IMR-90 (cell line): Measurements from ENCODE around the gene CNTN5. TPM values are rescaled to one million over a fixed set of nuclear protein-coding genes. Genes with fewer than 3 reads are reported as not detected.

Experiments
- ATAC-seq: fragments of 200-7000 bp; cut with Tn5 transposase; 2 replicates; pipeline ENCODE4 v1.9.1; 2020; ENCODE audit warnings: low read depth, mild to moderate bottlenecking, moderate library complexity
- BruUV-seq: library from RNA; stranded (reverse); fragments of 400-500 nt; replicated peaks from 2 replicates; lab custom pipeline; 2021; lab: Mats Ljungman, UMichigan
- CTCF ChIA-PET: fragments of 300-600 bp; formaldehyde crosslinking; extraction: SDS; loops from one replicate; lab custom pipeline; 2021; ENCODE audit warnings: antibody characterized with exemption; lab: Yijun Ruan, JAX
- POLR2A ChIA-PET: fragments of 300-600 bp; sonication (Branson Sonifier 250); formaldehyde crosslinking; loops from one replicate; lab custom pipeline; 2022; ENCODE audit warnings: antibody characterized with exemption; ENCODE audit not compliant: unreplicated experiment; lab: Charles Lee
- DNase-seq: peaks from one replicate; pipeline ENCODE4 v3.0.0; 2013
- H2AFZ ChIP-seq: replicated peaks from 2 replicates; pipeline ENCODE3; 2013; ENCODE audit warnings: low read length, mild to moderate bottlenecking; ENCODE audit not compliant: poor library complexity
- H2AK5ac ChIP-seq: 2 replicates; pipeline ENCODE4 v1.6.1; 2013; ENCODE audit warnings: low read depth, low read length, inconsistent platforms
- H2AK9ac ChIP-seq: replicated peaks from 2 replicates; pipeline ENCODE3; 2013; ENCODE audit warnings: mild to moderate bottlenecking, low read depth, low read length, moderate library complexity; ENCODE audit not compliant: poor library complexity
- H2BK120ac ChIP-seq: 2 replicates; pipeline ENCODE4 v1.6.1; 2013; ENCODE audit warnings: low read depth, low read length, inconsistent platforms
- H2BK15ac ChIP-seq: 3 replicates; pipeline ENCODE4 v1.6.1; 2013; ENCODE audit warnings: low read depth, low read length, inconsistent platforms
- H2BK20ac ChIP-seq: 2 replicates; pipeline ENCODE4 v1.6.1; 2013; ENCODE audit warnings: low read depth, mild to moderate bottlenecking, inconsistent platforms, low read length, moderate library complexity
- H2BK5ac ChIP-seq: 2 replicates; pipeline ENCODE4 v1.6.1; 2013; ENCODE audit warnings: mild to moderate bottlenecking, low read depth, low read length, inconsistent platforms; ENCODE audit not compliant: poor library complexity, severe bottlenecking
- H3K14ac ChIP-seq: replicated peaks from 2 replicates; pipeline ENCODE4 v1.6.1; 2013; ENCODE audit warnings: low read depth, low read length, inconsistent platforms
- H3K18ac ChIP-seq: 2 replicates; pipeline ENCODE4 v1.6.1; 2013; ENCODE audit warnings: low read depth, low read length, control low read depth
- H3K23ac ChIP-seq: 2 replicates; pipeline ENCODE4 v1.6.1; 2013; ENCODE audit warnings: low read depth, low read length, inconsistent platforms
- H3K27ac ChIP-seq: 2 replicates; pipeline ENCODE4 v1.5.1; 2013; ENCODE audit warnings: mild to moderate bottlenecking, control low read depth, low read length; ENCODE audit not compliant: insufficient read depth
- H3K27me3 ChIP-seq: 2 replicates; pipeline ENCODE4 v1.6.1; 2013; ENCODE audit warnings: low read length; ENCODE audit not compliant: control insufficient read depth, insufficient read depth
- H3K36me3 ChIP-seq: 2 replicates; pipeline ENCODE4 v1.6.1; 2013; ENCODE audit warnings: low read length, mixed read lengths; ENCODE audit not compliant: control insufficient read depth, insufficient read depth
- H3K4ac ChIP-seq: 2 replicates; pipeline ENCODE4 v1.6.1; 2013; ENCODE audit warnings: low read depth, low read length, inconsistent platforms
- H3K4me1 ChIP-seq: 2 replicates; pipeline ENCODE4 v1.6.1; 2013; ENCODE audit warnings: low read length, mixed read lengths; ENCODE audit not compliant: control insufficient read depth, insufficient read depth
- H3K4me2 ChIP-seq: 2 replicates; pipeline ENCODE4 v1.6.1; 2013; ENCODE audit warnings: low read depth, mild to moderate bottlenecking, control low read depth, low read length, moderate library complexity
- H3K4me3 ChIP-seq: 2 replicates; pipeline ENCODE4 v1.5.1; 2013; ENCODE audit warnings: low read depth, mild to moderate bottlenecking, control low read depth, low read length, moderate library complexity; ENCODE audit not compliant: insufficient read depth
- H3K56ac ChIP-seq: 2 replicates; pipeline ENCODE4 v1.6.1; 2013; ENCODE audit warnings: low read length, inconsistent platforms; ENCODE audit not compliant: insufficient read depth; ENCODE audit errors: extremely low read depth
- H3K79me1 ChIP-seq, 2 experiments: 2 replicates each; pipeline ENCODE4 v1.6.1; 2013; ENCODE audit warnings: low read length in 2 of 2, inconsistent platforms in 1 of 2, low read depth in 1 of 2
- H3K9ac ChIP-seq: 2 replicates; pipeline ENCODE4 v1.6.1; 2013; ENCODE audit warnings: low read depth, low read length, control low read depth
- H3K9me1 ChIP-seq: 2 replicates; pipeline ENCODE4 v1.6.1; 2013; ENCODE audit warnings: low read length, inconsistent platforms; ENCODE audit not compliant: insufficient read depth
- H3K9me3 ChIP-seq: 2 replicates; pipeline ENCODE4 v1.6.1; 2013; ENCODE audit warnings: low read length; ENCODE audit not compliant: control insufficient read depth, insufficient read depth
- H4K20me1 ChIP-seq: 2 replicates; pipeline ENCODE4 v1.6.1; 2013; ENCODE audit warnings: low read length, inconsistent platforms; ENCODE audit not compliant: insufficient read depth
- H4K5ac ChIP-seq: 2 replicates; pipeline ENCODE4 v1.6.1; 2013; ENCODE audit warnings: mild to moderate bottlenecking, low read depth, low read length, control low read depth
- H4K8ac ChIP-seq, 2 experiments: 2 replicates each; pipeline ENCODE4 v1.6.1; 2013; ENCODE audit warnings: low read depth in 2 of 2, low read length in 2 of 2, control low read depth in 1 of 2, inconsistent platforms in 1 of 2
- H4K91ac ChIP-seq: 2 replicates; pipeline ENCODE4 v1.6.1; 2013; ENCODE audit warnings: low read depth, low read length, inconsistent platforms; ENCODE audit not compliant: insufficient read depth
- BHLHE40 ChIP-seq: fragments of 150-350 bp; IDR thresholded peaks from 2 replicates; pipeline ENCODE4 v1.6.1; 2016; ENCODE audit warnings: mild to moderate bottlenecking, low read depth, low read length
- CEBPB ChIP-seq: IDR thresholded peaks from 2 replicates; pipeline ENCODE4 v1.6.1; 2012; ENCODE audit warnings: low read depth, low read length, improper control_type of control experiment
- CHD1 ChIP-seq: IDR thresholded peaks from 2 replicates; pipeline ENCODE4 v1.6.1; 2012; ENCODE audit warnings: low read depth, low read length, improper control_type of control experiment
- FOS ChIP-seq: fragments of 150-350 bp; IDR thresholded peaks from 2 replicates; pipeline ENCODE4 v1.6.1; 2016; ENCODE audit warnings: low read depth, low read length
- MAFK ChIP-seq: IDR thresholded peaks from 2 replicates; pipeline ENCODE4 v1.6.1; 2012; ENCODE audit warnings: low read depth, low read length, improper control_type of control experiment
- MAZ ChIP-seq: IDR thresholded peaks from 2 replicates; pipeline ENCODE4 v1.6.1; 2012; ENCODE audit warnings: low read depth, mild to moderate bottlenecking, low read length, improper control_type of control experiment, moderate library complexity, borderline replicate concordance
- MXI1 ChIP-seq: IDR thresholded peaks from 2 replicates; pipeline ENCODE4 v1.6.1; 2012; ENCODE audit warnings: low read depth, mild to moderate bottlenecking, low read length, moderate library complexity, borderline replicate concordance
- NFE2L2 ChIP-seq: fragments of 150-350 bp; IDR thresholded peaks from 2 replicates; pipeline ENCODE4 v1.6.1; 2016; ENCODE audit warnings: low read depth, mild to moderate bottlenecking, low read length
- POLR2A ChIP-seq: IDR thresholded peaks from 2 replicates; pipeline ENCODE4 v1.6.1; 2012; ENCODE audit warnings: mild to moderate bottlenecking, low read depth, low read length
- RAD21 ChIP-seq: IDR thresholded peaks from 2 replicates; pipeline ENCODE4 v1.6.1; 2012; ENCODE audit warnings: low read length, improper control_type of control experiment
- RCOR1 ChIP-seq: IDR thresholded peaks from 2 replicates; pipeline ENCODE4 v1.6.1; 2012; ENCODE audit warnings: mild to moderate bottlenecking, low read length, improper control_type of control experiment; ENCODE audit not compliant: insufficient replicate concordance
- RFX5 ChIP-seq: IDR thresholded peaks from 2 replicates; pipeline ENCODE4 v1.8.0; 2012; ENCODE audit warnings: low read depth, mild to moderate bottlenecking, low read length, moderate library complexity
- SMC3 ChIP-seq: fragments of 150-350 bp; IDR thresholded peaks from 2 replicates; pipeline ENCODE4 v1.6.1; 2016; ENCODE audit warnings: low read depth, mild to moderate bottlenecking, antibody characterized with exemption, low read length, moderate library complexity
- WGBS, 2 experiments: methylation state at CpG; one replicate each; pipeline versions ENCODE4 v1.1.5 to v1.1.7; 2013; ENCODE audit warnings: missing lambda C conversion rate in 2 of 2; ENCODE audit not compliant: insufficient read length in 1 of 2; ENCODE audit errors: extremely low coverage in 2 of 2; 5-methylcytosine and 5-hydroxymethylcytosine counted together
- dilution Hi-C: fragments of 300-500 bp; cut with HindIII; formaldehyde crosslinking; loops from one replicate; pipeline ENCODE4 v1.14.3; 2018; ENCODE audit warnings: low sequenced_read_pairs; ENCODE audit not compliant: unreplicated experiment
- in situ Hi-C: fragments of 300-500 bp; cut with MboI; formaldehyde crosslinking; loops from 3 replicates; pipeline ENCODE4 v1.14.3; 2019; ENCODE audit warnings: low sequenced_read_pairs, inconsistent platforms, mixed read lengths
- intact Hi-C: fragments of 100-400 bp; cut with micrococcal nuclease; formaldehyde crosslinking; loops from 2 replicates; pipeline ENCODE4 v1.10.0; 2022
- polyA plus RNA-seq, 3 experiments: library from polyadenylated mRNA; depleted of rRNA; stranded (reverse); fragments of >200 nt; gene quantifications; 2 replicates each; pipeline ENCODE4 v1.2.3, GENCODE V29; 2012; ENCODE audit warnings: low replicate concordance in 1 of 3
- total RNA-seq: library from RNA; depleted of rRNA; stranded (reverse); fragments of >200 nt; gene quantifications from 2 replicates; pipeline ENCODE4 v1.2.3, GENCODE V29; 2012
- TF ChIP-seq, protein P1 (sequence below): fragments of 150-350 bp; IDR thresholded peaks from 2 replicates; pipeline ENCODE4 v1.6.1; 2016; ENCODE audit warnings: low read depth, mild to moderate bottlenecking, low read length, moderate library complexity, borderline replicate concordance
- TF ChIP-seq, protein P2 (sequence below): conservative IDR thresholded peaks from 2 replicates; pipeline ENCODE4 v1.5.1; 2012; ENCODE audit warnings: mild to moderate bottlenecking, low read depth, low read length, improper control_type of control experiment
- TF ChIP-seq, protein P3 (sequence below): fragments of 150-350 bp; IDR thresholded peaks from 2 replicates; pipeline ENCODE4 v1.6.1; 2017; ENCODE audit warnings: mild to moderate bottlenecking, antibody characterized with exemption, low read length, low read depth

The CNTN5 gene
- total and polyA plus RNA-seq, 2 of the 4 experiments (the other 2 are of a cell fraction): not detected

DNA sequence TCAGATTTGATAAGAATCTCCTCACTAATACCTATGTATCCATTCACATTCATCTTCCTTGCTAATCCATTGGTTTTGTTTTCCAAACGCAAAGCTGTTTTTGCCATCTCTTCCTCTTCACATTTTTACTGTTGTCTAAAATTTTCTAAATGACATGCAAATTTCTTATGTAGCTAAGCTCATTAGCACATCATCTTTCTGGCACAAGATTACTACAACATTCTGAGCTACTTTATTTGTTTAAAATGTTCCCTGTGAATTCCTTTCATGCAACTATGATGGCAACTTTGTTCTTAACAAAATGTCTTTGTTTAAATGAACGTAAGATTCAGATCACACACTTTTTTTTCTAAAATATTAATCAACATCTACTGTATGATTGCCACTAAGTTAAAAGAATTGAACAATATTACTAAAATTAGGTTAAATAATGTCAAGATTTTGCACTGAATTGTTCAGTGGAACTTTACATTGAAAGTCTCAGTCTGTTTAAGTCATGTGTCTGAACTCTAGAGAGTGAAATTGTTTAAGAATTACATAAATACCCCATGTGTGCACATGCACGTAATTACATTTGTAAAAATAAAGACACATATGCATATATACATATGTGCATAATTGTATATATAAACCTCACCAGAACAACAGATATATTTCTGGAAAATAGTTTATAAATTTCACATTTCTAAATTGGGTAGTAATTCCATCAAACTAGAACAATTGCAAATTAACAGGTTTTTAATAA lies 688.4 kb downstream of the CNTN5 start:
- TF ChIP-seq, protein P1, sequence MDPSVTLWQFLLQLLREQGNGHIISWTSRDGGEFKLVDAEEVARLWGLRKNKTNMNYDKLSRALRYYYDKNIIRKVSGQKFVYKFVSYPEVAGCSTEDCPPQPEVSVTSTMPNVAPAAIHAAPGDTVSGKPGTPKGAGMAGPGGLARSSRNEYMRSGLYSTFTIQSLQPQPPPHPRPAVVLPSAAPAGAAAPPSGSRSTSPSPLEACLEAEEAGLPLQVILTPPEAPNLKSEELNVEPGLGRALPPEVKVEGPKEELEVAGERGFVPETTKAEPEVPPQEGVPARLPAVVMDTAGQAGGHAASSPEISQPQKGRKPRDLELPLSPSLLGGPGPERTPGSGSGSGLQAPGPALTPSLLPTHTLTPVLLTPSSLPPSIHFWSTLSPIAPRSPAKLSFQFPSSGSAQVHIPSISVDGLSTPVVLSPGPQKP: no peak
- TF ChIP-seq SMC3 (no peak), NFE2L2 (no peak), BHLHE40 (no peak), RCOR1 (no peak), RAD21 (no peak), MAFK (no peak), FOS (no peak), CEBPB (no peak), RFX5 (no peak), MAZ (no peak), CHD1 (no peak), MXI1 (no peak), POLR2A (no peak)
- TF ChIP-seq, protein P2, sequence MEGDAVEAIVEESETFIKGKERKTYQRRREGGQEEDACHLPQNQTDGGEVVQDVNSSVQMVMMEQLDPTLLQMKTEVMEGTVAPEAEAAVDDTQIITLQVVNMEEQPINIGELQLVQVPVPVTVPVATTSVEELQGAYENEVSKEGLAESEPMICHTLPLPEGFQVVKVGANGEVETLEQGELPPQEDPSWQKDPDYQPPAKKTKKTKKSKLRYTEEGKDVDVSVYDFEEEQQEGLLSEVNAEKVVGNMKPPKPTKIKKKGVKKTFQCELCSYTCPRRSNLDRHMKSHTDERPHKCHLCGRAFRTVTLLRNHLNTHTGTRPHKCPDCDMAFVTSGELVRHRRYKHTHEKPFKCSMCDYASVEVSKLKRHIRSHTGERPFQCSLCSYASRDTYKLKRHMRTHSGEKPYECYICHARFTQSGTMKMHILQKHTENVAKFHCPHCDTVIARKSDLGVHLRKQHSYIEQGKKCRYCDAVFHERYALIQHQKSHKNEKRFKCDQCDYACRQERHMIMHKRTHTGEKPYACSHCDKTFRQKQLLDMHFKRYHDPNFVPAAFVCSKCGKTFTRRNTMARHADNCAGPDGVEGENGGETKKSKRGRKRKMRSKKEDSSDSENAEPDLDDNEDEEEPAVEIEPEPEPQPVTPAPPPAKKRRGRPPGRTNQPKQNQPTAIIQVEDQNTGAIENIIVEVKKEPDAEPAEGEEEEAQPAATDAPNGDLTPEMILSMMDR: no peak
- TF ChIP-seq, protein P3, sequence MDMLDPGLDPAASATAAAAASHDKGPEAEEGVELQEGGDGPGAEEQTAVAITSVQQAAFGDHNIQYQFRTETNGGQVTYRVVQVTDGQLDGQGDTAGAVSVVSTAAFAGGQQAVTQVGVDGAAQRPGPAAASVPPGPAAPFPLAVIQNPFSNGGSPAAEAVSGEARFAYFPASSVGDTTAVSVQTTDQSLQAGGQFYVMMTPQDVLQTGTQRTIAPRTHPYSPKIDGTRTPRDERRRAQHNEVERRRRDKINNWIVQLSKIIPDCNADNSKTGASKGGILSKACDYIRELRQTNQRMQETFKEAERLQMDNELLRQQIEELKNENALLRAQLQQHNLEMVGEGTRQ: no peak
- Histone ChIP-seq H2AK5ac (no peak overlapping the region), H4K20me1 (no peaks in the 10 kb centered on the region), H3K9me3 (no peaks in the 10 kb centered on the region), H3K79me1 (no peaks in the 10 kb centered on the region), H3K27me3 (no peaks in the 10 kb centered on the region), H4K8ac (no peak overlapping the region), H3K4me2 (no peak overlapping the region), H3K56ac (no peak overlapping the region), H3K36me3 (no peaks in the 10 kb centered on the region), H4K91ac (no peak overlapping the region), H3K23ac (no peak overlapping the region), H2BK120ac (no peak overlapping the region), H3K27ac (no peak overlapping the region), H2BK20ac (no peak overlapping the region), H3K9ac (no peak overlapping the region), H4K5ac (no peak overlapping the region), H3K4me3 (no peak overlapping the region), H3K4me1 (no peaks in the 10 kb centered on the region), H2AFZ (no peak overlapping the region), H3K9me1 (no peaks in the 10 kb centered on the region), H2BK15ac (no peak overlapping the region), H3K14ac (no peak overlapping the region), H2BK5ac (no peak overlapping the region), H3K18ac (no peak overlapping the region), H3K4ac (no peak overlapping the region), H2AK9ac (no peak overlapping the region)
- intact Hi-C loops: no loop called here
- no CpG with 5 or more reads among the region's 3 CpGs for WGBS, 2 experiments
- dilution Hi-C loops: no loop called here
- ChIA-PET POLR2A (no interaction called here), CTCF (no interaction called here)
- BruUV-seq: no TSS peak
- in situ Hi-C loops: no loop called here
- ATAC-seq (no peak), DNase-seq (no peak)
